BE2C (cell line): ENCODE measurements around the gene PIK3R4.

Experiments
- DNase-seq: peaks from one replicate; pipeline ENCODE4 v3.0.0-alpha.2; 2020
- H3K27me3 ChIP-seq: fragments of 250-450 bp; sonication (Bioruptor Pico); 2 replicates; pipeline ENCODE4 v1.5.1; 2020; ENCODE audit warnings: mild to moderate bottlenecking
- H3K36me3 ChIP-seq: fragments of 250-450 bp; sonication (Bioruptor Pico); 2 replicates; pipeline ENCODE4 v1.5.1; 2020; ENCODE audit warnings: mild to moderate bottlenecking
- H3K4me1 ChIP-seq: fragments of 250-450 bp; sonication (Bioruptor Pico); 2 replicates; pipeline ENCODE4 v1.5.1; 2020
- H3K4me3 ChIP-seq: 2 replicates; pipeline ENCODE4 v1.5.1; 2011; ENCODE audit warnings: low read depth, low read length
- H3K9me3 ChIP-seq: fragments of 250-450 bp; sonication (Bioruptor Pico); 2 replicates; pipeline ENCODE4 v1.5.1; 2020
- TF ChIP-seq, protein P1 (sequence below): IDR thresholded peaks from 2 replicates; pipeline ENCODE4 v1.5.1; 2012; ENCODE audit warnings: mild to moderate bottlenecking, low read depth, low read length

The PIK3R4 gene

DNA sequence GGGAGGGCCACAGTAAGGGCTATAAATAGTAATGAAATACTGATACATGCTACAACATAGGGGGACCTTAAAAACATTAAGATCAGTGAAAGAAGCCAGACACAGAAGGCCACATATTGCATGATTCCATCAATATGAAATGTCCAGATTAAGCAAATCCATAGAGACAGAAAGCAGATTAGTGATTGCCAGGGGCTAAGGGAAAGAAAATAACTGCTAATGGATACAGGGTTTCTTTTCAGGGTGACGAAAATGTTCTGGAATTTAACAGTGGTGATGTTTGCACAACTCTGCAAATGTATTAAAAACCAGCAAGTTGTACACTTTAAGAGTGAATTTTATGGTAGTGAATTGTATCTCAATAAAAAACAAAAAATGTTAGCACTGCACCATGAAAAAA lies 37.0 kb downstream of the PIK3R4 start:
- H3K27me3 ChIP-seq, result no peaks in the 10 kb centered on the region
- no peaks in the 10 kb centered on the region for H3K9me3 ChIP-seq
- no peak for DNase-seq
- H3K4me3 ChIP-seq, result no peak overlapping the region
- TF ChIP-seq, protein P1, sequence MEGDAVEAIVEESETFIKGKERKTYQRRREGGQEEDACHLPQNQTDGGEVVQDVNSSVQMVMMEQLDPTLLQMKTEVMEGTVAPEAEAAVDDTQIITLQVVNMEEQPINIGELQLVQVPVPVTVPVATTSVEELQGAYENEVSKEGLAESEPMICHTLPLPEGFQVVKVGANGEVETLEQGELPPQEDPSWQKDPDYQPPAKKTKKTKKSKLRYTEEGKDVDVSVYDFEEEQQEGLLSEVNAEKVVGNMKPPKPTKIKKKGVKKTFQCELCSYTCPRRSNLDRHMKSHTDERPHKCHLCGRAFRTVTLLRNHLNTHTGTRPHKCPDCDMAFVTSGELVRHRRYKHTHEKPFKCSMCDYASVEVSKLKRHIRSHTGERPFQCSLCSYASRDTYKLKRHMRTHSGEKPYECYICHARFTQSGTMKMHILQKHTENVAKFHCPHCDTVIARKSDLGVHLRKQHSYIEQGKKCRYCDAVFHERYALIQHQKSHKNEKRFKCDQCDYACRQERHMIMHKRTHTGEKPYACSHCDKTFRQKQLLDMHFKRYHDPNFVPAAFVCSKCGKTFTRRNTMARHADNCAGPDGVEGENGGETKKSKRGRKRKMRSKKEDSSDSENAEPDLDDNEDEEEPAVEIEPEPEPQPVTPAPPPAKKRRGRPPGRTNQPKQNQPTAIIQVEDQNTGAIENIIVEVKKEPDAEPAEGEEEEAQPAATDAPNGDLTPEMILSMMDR, result no peak
- no peaks in the 10 kb centered on the region for H3K4me1 ChIP-seq
- peaks cover 25% of the 10 kb centered on the region for H3K36me3 ChIP-seq

DNA sequence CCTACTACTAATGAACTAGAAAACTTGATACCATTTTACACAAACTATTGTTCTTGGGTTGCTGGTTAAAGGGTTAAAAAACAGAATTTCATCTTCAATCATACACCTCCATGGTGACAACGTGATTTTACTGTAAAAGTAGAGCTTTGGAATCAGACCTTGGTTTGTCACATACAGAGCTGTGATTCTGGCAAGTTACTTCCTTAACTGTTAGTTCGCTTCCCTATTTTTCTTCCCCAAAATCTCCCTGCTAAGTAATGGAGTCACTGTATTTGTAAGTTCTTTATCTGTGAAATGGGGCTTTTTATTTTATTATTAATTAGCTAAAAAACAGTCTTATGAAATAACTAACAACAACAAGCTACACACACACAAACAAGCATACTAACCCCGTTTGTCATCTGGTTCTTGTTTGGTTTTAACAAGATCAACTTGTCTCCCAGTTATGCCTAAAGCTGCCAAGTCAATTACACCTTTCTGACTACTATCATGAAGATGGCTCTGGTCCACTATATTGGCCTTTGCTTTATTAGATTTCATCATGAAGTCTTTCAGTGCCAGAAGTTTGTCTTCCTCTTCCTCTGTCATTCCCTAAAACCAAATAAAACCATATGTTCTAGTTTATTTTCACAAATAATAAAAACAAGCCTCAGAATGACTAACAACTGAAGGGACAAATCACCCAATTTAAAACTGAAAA lies 38.6 kb downstream of the PIK3R4 start:
- no peak for DNase-seq
- H3K4me3 ChIP-seq, result no peak overlapping the region
- H3K27me3 ChIP-seq, result no peaks in the 10 kb centered on the region
- TF ChIP-seq, protein P1, result no peak
- H3K36me3 ChIP-seq, result peaks cover 31% of the 10 kb centered on the region
- no peaks in the 10 kb centered on the region for H3K4me1 ChIP-seq
- H3K9me3 ChIP-seq, result no peaks in the 10 kb centered on the region

DNA sequence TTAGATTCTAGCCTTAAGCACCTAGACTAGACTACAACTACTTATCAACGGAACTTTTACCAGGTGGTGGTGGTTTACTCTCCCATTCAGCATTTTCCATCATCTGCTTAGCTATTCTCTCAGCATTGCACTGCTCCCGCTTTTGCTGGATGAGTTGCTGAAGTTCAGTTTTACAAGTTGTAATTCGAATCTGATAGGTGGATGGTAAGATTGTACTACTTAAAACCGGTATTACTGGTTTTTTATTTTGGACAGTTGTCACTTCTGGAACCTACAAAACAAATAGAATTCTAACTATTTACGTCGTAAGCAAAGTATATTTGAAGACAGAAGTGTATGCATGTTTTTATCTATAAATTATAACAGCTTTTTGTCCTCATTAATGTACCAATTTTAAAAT lies 41.1 kb downstream of the PIK3R4 start:
- peaks cover 39% of the 10 kb centered on the region for H3K36me3 ChIP-seq
- TF ChIP-seq, protein P1, result no peak
- H3K4me1 ChIP-seq, result no peaks in the 10 kb centered on the region
- no peak overlapping the region for H3K4me3 ChIP-seq
- DNase-seq, result no peak
- no peaks in the 10 kb centered on the region for H3K27me3 ChIP-seq
- H3K9me3 ChIP-seq, result no peaks in the 10 kb centered on the region

DNA sequence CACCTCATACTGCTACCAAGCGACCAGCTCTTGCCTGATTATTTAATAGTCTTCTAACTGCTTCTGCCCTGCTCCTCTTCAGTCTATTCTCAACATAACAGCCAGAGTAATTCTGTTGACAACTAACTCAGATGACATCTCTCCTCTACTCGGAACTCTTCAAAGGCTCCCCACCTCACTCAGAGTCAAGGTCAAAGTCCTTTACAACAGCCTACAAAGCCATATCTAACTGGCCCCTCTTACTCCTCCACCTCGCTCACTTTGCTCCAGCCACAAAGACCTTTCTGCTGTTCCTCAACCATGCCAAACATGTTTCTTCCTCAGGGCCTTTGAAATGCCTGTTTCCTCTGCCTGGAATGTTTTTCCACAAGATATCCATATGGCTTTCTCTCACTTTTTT lies 43.6 kb downstream of the PIK3R4 start:
- peaks cover 35% of the 10 kb centered on the region for H3K36me3 ChIP-seq

DNA sequence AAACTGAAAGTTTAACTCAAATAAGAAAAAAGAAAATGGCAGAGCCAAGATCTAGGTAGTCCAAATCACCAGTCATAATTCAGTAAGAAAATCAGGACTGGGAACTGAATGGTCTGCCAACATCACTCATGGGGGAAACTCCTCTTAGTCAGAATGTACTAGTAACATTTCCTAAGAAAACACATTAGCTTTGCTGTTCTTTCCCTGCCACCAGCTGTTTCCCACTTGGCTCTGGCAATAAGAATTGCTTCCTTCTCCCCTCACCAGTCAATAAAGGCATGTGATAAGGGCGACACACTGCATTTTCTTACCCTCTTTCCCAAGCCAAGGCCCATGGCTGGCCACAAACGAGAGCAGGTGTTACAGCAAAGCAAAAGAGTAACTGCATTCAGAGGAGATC lies 46.1 kb downstream of the PIK3R4 start:
- no peaks in the 10 kb centered on the region for H3K27me3 ChIP-seq
- no peaks in the 10 kb centered on the region for H3K4me1 ChIP-seq
- TF ChIP-seq, protein P1, result no peak
- H3K36me3 ChIP-seq, result peaks cover 29% of the 10 kb centered on the region
- no peaks in the 10 kb centered on the region for H3K9me3 ChIP-seq
- no peak for DNase-seq
- H3K4me3 ChIP-seq, result no peak overlapping the region

More for the DNA sequence above, 43.6 kb downstream of the PIK3R4 start:
- H3K4me3 ChIP-seq, result no peak overlapping the region
- no peak for DNase-seq
- TF ChIP-seq, protein P1, result no peak
- no peaks in the 10 kb centered on the region for H3K4me1 ChIP-seq
- no peaks in the 10 kb centered on the region for H3K9me3 ChIP-seq
- no peaks in the 10 kb centered on the region for H3K27me3 ChIP-seq

DNA sequence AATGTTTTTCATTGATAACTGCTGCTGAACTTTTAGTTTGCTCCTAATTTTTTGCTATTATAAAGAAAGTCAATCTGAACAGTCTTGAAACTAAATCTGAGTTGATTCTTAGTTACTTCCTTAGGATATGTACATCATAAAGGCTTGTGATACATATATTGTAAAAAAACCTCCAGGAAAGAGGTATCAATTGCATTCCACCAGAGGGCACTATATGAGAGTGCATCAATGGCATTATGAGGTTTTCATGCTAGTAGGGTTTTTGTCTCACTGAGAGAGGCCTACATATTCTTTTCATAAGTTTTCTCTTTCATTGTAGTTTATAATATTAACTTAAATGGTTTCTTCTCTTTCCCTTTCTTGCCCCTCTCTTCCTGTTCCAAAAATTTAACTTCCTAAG lies 46.9 kb downstream of the PIK3R4 start:
- Histone ChIP-seq H3K4me3 (no peak overlapping the region), H3K36me3 (peaks cover 25% of the 10 kb centered on the region), H3K9me3 (no peaks in the 10 kb centered on the region), H3K27me3 (no peaks in the 10 kb centered on the region), H3K4me1 (no peaks in the 10 kb centered on the region)
- DNase-seq, result peak; percentile 17
- TF ChIP-seq, protein P1, result peak; percentile 72
